Dendritic cell treated with granulocyte-macrophage colony-stimulating factor and Interleukin-4, amounts not matched to agents 40 ng/mL and 50 ng/mL, for 4 days (primary cell): ENCODE measurements around the gene ADAM12.

Source experiments
- H3K27ac Mint-ChIP-seq: one replicate; pipeline ENCODE4 v1.8.0; 2022; ENCODE audit warnings: mild to moderate bottlenecking, mixed read lengths
- H3K27me3 Mint-ChIP-seq: one replicate; pipeline ENCODE4 v1.8.0; 2022; ENCODE audit warnings: mild to moderate bottlenecking, mixed read lengths
- H3K36me3 Mint-ChIP-seq: one replicate; pipeline ENCODE4 v1.8.0; 2022; ENCODE audit warnings: low read depth, mixed read lengths
- H3K4me1 Mint-ChIP-seq: one replicate; pipeline ENCODE4 v1.8.0; 2022; ENCODE audit warnings: low read depth, mixed read lengths
- H3K4me3 Mint-ChIP-seq: one replicate; pipeline ENCODE4 v1.8.0; 2022; ENCODE audit warnings: mild to moderate bottlenecking, moderate library complexity, mixed read lengths
- H3K9me3 Mint-ChIP-seq: one replicate; pipeline ENCODE4 v1.8.0; 2022; ENCODE audit warnings: mixed read lengths
- intact Hi-C: fragments of 100-400 bp; cut with micrococcal nuclease; formaldehyde crosslinking; loops from one replicate; pipeline ENCODE4 v1.15.0; 2022

Gene ADAM12

DNA sequence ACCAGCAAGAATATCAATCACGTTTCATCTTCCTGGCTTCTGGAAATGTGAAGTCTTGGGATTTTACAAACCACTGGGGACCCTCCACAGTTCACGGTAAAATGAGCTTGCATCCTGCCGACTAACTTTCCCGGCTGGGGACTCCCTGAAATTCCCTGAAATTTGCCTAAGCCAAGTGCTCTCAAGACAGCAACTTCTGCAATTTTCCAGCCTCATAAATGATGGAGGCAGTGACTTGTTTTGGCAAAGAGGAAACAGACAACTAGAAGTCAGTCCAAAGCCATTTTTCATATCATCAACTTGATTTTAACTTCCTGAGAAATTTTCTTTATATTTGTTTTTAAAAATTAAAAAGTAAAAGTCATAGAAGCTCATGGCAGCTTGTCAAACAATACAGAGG lies 279.6 kb downstream of the ADAM12 start:
- intact Hi-C loops = no loop called here
- Mint-ChIP-seq H3K9me3 (no peaks in the 10 kb centered on the region), H3K36me3 (peaks cover 6% of the 10 kb centered on the region)

GRCh38 chr10:126104767-126105166 lies 283.5 kb downstream of the ADAM12 start:
- Mint-ChIP-seq H3K9me3 (no peaks in the 10 kb centered on the region), H3K4me1 (peaks cover 60% of the 10 kb centered on the region), H3K36me3 (no peaks in the 10 kb centered on the region), H3K27ac (peak overlapping the region; percentile 72), H3K4me3 (no peak overlapping the region), H3K27me3 (no peaks in the 10 kb centered on the region)
- intact Hi-C loops = no loop called here

More for the DNA sequence above, 279.6 kb downstream of the ADAM12 start:
- Mint-ChIP-seq H3K4me1 (peaks cover 78% of the 10 kb centered on the region), H3K27ac (peak overlapping the region; percentile 70), H3K27me3 (no peaks in the 10 kb centered on the region), H3K4me3 (no peak overlapping the region)

DNA sequence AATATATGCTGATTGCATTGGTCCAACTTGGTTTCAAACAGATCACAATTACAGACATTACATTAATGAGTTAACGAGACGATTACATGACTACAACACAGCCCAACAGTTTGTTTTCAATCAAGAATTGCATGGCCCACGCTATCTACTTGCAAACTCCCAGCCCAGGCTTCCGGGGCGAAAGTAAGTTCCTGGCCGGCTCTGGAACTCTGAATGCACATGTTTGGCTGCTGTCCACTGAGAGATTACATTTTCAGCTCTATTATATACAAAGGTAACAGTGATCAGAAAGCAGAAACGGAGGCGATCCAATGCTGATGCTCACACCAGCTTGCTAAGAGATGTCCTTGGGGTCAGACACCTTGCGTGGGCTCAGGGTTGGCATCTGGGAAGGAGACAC lies 285.6 kb downstream of the ADAM12 start:
- H3K27ac Mint-ChIP-seq = no peak overlapping the region
- H3K36me3 Mint-ChIP-seq = no peaks in the 10 kb centered on the region
- H3K27me3 Mint-ChIP-seq = no peaks in the 10 kb centered on the region
- intact Hi-C loops = no loop called here
- no peak overlapping the region for H3K4me3 Mint-ChIP-seq
- peaks cover 43% of the 10 kb centered on the region for H3K4me1 Mint-ChIP-seq
- H3K9me3 Mint-ChIP-seq = no peaks in the 10 kb centered on the region

DNA sequence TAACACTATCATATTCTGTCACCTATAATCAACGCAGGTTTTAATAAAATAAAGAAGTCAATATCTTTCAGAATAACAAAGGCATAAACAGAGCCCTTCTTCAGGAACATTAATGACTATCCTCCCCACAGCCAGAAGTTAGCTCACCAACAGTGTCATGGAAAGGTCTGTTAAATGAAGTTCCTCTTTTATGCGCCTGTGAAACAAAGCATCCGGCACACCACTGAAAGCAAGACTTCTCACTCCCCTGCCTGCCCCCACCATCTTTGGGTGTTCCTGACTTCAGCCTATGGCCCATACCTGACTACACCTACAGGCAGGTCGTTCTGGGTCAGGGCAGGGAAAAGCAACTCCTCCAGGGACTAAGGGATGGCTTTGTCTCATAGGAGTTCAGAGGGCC lies 286.5 kb downstream of the ADAM12 start:
- peak overlapping the region; percentile 11 for H3K27ac Mint-ChIP-seq
- no peaks in the 10 kb centered on the region for H3K36me3 Mint-ChIP-seq
- intact Hi-C loops = no loop called here
- no peaks in the 10 kb centered on the region for H3K27me3 Mint-ChIP-seq
- H3K9me3 Mint-ChIP-seq = no peaks in the 10 kb centered on the region
- no peak overlapping the region for H3K4me3 Mint-ChIP-seq
- peaks cover 39% of the 10 kb centered on the region for H3K4me1 Mint-ChIP-seq

DNA sequence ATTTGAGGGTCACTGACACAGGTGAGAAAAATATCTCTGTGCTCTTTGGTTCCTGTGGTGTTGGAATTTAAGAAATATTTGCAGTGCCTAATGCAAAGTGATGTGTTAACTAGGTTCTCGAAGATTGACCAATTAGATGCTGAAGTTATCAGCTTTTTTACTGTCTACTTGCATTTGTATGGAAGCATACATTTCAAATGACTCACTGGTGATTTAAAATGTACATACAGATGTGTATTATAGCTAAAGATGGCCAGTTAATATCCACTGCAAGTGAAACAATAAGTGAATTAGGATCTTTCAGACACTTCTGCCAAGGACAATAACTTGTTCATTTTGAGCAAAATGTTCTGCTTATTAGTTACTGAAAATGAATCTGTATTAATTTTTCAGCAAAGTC lies 287.0 kb downstream of the ADAM12 start:
- intact Hi-C loops = no loop called here
- H3K36me3 Mint-ChIP-seq = no peaks in the 10 kb centered on the region
- no peak overlapping the region for H3K4me3 Mint-ChIP-seq
- peaks cover 37% of the 10 kb centered on the region for H3K4me1 Mint-ChIP-seq
- H3K9me3 Mint-ChIP-seq = no peaks in the 10 kb centered on the region
- peak overlapping the region; percentile 11 for H3K27ac Mint-ChIP-seq
- no peaks in the 10 kb centered on the region for H3K27me3 Mint-ChIP-seq

DNA sequence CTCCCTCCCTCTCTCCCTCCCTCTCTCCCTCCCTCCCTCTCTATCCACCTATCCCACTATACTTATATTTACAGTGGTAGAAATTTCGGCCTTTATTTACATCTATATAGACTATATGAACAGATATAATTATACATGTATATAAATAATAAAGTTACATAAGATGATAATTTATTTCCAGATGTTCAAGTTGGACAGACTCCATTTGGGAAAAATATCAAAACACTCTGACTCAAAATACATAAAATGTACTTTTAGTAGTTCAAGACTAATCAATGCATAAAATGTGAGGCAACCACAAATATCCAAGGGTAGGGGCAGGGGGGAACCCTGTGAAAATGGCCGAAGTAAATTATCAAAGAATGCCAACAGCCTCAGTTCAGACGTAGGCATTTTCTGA lies 288.9 kb downstream of the ADAM12 start:
- Mint-ChIP-seq H3K27me3 (no peaks in the 10 kb centered on the region), H3K36me3 (no peaks in the 10 kb centered on the region), H3K27ac (no peak overlapping the region), H3K4me1 (peaks cover 19% of the 10 kb centered on the region), H3K9me3 (no peaks in the 10 kb centered on the region), H3K4me3 (no peak overlapping the region)
- intact Hi-C loops = loop anchor here (10.0 kb wide), 1 partner anchor 115 kb away; no protein-coding TSS in a partner anchor

DNA sequence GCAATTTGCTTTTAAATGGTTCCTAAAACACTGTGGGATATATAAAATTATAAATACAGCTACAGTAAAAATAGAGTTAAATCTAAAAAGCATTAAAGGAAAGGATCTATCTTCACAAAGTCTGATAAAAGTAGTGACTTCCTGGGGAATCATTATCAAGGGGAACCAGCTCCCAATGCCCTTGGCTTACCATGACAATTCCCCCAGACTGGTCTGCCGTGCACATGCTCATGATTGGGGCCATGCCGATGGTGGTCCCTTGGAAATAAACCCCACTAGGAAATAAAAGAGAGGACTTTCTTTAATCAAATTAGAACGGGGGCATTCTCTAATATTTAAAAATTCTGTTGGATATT lies 290.1 kb downstream of the ADAM12 start:
- Mint-ChIP-seq H3K4me1 (peaks cover 15% of the 10 kb centered on the region), H3K4me3 (no peak overlapping the region), H3K27ac (no peak overlapping the region), H3K36me3 (no peaks in the 10 kb centered on the region), H3K27me3 (no peaks in the 10 kb centered on the region), H3K9me3 (no peaks in the 10 kb centered on the region)
- intact Hi-C loops = loop anchor here (10.0 kb wide), 1 partner anchor 113 kb away; no protein-coding TSS in a partner anchor

GRCh38 chr10:126097558-126098225 lies 290.6 kb downstream of the ADAM12 start:
- Mint-ChIP-seq H3K4me1 (peaks cover 20% of the 10 kb centered on the region), H3K4me3 (no peak overlapping the region), H3K36me3 (no peaks in the 10 kb centered on the region), H3K27me3 (no peaks in the 10 kb centered on the region), H3K9me3 (no peaks in the 10 kb centered on the region), H3K27ac (no peak overlapping the region)
- intact Hi-C loops = loop anchor here (10.0 kb wide), 1 partner anchor 113 kb away; no protein-coding TSS in a partner anchor

DNA sequence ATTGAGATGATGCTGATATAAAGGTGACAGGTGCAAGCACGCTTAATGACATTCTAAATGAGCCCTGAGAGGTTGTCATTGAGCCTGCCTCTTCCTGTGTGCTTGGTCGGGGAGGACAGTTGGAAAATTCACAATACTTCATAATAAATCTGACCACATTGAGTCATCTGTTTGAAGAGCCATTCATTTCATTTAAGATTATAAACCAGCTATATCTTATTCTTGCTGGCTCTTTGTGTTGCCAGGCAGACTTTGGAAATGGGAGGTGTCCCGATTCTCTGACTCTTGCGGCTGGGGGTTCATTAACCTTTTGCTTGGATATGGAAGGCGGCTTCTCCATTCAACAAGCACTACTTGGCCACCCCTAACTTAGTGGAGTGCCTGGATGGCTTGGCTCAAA lies 293.7 kb downstream of the ADAM12 start:
- Mint-ChIP-seq H3K4me1 (peaks cover 23% of the 10 kb centered on the region), H3K36me3 (no peaks in the 10 kb centered on the region), H3K27ac (no peak overlapping the region), H3K9me3 (no peaks in the 10 kb centered on the region), H3K27me3 (no peaks in the 10 kb centered on the region), H3K4me3 (no peak overlapping the region)
- intact Hi-C loops = loop anchor here (10.0 kb wide), 1 partner anchor 110 kb away; no protein-coding TSS in a partner anchor

- H3K4me1 Mint-ChIP-seq = peaks cover 42% of the 10 kb centered on the region
- H3K27me3 Mint-ChIP-seq = no peaks in the 10 kb centered on the region
- H3K9me3 Mint-ChIP-seq = no peaks in the 10 kb centered on the region
- H3K4me3 Mint-ChIP-seq = no peak overlapping the region
- intact Hi-C loops = loop anchor here (10.0 kb wide), 1 partner anchor 108 kb away; no protein-coding TSS in a partner anchor
- H3K36me3 Mint-ChIP-seq = no peaks in the 10 kb centered on the region
- H3K27ac Mint-ChIP-seq = peak overlapping the region; percentile 37
Measured at GRCh38 chr10:126092366-126093215, 295.7 kb downstream of the ADAM12 start.

GRCh38 chr10:126090911-126091728 lies 297.2 kb downstream of the ADAM12 start:
- Mint-ChIP-seq H3K27ac (no peak overlapping the region), H3K4me3 (no peak overlapping the region), H3K36me3 (no peaks in the 10 kb centered on the region), H3K9me3 (no peaks in the 10 kb centered on the region), H3K27me3 (no peaks in the 10 kb centered on the region), H3K4me1 (peaks cover 51% of the 10 kb centered on the region)
- intact Hi-C loops = loop anchor here (10.0 kb wide), 1 partner anchor 106 kb away; no protein-coding TSS in a partner anchor

- no peaks in the 10 kb centered on the region for H3K36me3 Mint-ChIP-seq
- no peak overlapping the region for H3K4me3 Mint-ChIP-seq
- H3K4me1 Mint-ChIP-seq = peaks cover 58% of the 10 kb centered on the region
- no peaks in the 10 kb centered on the region for H3K27me3 Mint-ChIP-seq
- no peak overlapping the region for H3K27ac Mint-ChIP-seq
- intact Hi-C loops = loop anchor here (10.0 kb wide), 1 partner anchor 106 kb away; no protein-coding TSS in a partner anchor
- H3K9me3 Mint-ChIP-seq = no peaks in the 10 kb centered on the region
Measured at GRCh38 chr10:126090443-126090842, 297.8 kb downstream of the ADAM12 start.

- intact Hi-C loops = no loop called here
- Mint-ChIP-seq H3K27ac (peak overlapping the region; percentile 67), H3K9me3 (no peaks in the 10 kb centered on the region), H3K4me1 (peaks cover 58% of the 10 kb centered on the region), H3K36me3 (no peaks in the 10 kb centered on the region), H3K4me3 (no peak overlapping the region), H3K27me3 (no peaks in the 10 kb centered on the region)
Measured at GRCh38 chr10:126087796-126088505, 300.3 kb downstream of the ADAM12 start.
